Stromal cell of bone marrow (primary cell): ENCODE measurements around the gene CCM2.

Experiments used
- DNase-seq: peaks from one replicate; pipeline ENCODE4 v3.0.0-alpha.2; 2012; ENCODE audit warnings: low read depth

CCM2 gene

DNA sequence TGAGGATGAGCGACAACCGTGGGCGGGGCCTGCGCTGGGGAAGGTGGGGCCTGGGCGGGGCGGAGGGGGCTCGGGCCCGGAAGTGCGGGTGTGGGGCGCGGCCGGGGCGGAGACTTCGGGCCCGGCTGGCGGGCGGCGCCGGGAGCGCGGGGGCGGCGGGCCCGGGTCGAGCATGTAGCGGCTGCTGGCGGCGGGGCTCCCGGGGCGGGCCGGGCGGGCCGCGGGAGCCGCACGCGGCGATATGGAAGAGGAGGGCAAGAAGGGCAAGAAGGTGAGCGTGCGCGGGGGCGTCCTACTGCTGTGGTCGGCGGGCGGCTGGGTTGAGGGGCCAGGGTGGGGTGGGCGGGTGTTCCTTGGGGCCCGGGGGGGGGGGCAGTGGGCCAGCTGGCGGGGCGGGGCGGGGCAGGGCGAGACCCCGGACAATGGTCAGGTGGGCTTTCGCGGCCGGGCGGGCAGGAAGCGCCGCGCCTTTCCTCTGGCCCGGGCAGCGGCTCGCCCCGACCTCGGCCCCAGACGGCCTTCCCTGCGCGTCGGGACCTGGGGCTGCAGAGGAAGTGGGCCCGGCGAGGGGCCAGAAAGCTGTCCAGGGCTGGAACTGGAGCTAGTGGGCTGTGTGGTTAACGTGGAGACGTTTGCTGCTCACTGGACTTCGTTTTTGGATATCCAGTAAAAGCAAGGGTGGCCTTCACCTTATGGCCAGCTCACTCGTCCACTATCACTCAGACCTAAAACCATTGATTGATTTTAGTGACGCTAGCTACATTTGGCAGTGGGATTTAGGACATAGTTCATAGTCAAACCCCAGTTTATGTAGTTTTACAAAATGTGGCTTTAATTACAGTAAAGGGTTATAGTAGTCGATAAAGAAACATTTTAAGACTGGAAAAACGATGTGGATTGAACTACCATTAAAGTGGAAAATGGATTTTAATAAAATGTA lies at the start of gene CCM2:
CCM2 (plus strand) TSS at position 109 of the 940 bp plus-strand sequence; CDS start at position 242, 133 bp downstream.
- DNase-seq: no peak

DNA sequence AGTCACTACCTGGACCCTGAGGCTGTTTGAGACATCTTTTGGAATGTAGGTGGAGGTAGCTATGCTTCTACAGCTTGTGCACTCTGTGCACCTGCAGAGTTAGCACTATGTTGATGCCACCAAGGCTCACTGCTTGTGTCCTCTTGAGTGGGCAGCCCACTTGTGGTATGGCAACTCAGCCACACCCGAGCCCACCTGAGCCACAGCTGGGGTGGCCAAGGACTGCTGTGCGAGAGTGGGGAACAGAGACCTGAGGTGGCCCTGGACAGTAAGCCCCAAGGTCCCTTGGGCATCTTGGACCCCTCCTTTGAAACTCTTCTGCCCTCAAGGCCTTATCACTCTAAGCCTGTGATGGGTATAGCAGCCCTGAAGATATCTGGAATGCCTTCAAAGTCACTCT lies 46.8 kb upstream of the CCM2 start:
- DNase-seq: no peak

DNA sequence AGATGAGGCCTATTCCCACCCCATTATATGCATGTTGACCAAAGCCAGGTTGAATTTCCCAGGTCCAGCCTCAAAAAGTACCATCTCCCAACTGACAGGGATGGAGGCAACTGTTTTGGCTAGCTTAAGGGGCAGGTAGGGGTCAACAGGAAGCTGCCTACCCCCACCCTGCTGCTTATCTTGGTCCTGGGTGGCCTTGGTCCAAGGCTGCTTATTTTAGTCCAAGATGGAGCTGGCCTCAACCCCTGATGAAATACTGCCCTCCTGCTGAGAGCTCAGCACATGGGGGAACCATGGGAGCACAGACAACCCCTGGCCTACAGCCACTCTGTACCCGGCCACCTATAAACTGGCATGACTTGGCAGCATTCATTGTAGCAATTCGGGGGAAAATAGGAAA lies 44.3 kb upstream of the CCM2 start:
- no peak for DNase-seq

DNA sequence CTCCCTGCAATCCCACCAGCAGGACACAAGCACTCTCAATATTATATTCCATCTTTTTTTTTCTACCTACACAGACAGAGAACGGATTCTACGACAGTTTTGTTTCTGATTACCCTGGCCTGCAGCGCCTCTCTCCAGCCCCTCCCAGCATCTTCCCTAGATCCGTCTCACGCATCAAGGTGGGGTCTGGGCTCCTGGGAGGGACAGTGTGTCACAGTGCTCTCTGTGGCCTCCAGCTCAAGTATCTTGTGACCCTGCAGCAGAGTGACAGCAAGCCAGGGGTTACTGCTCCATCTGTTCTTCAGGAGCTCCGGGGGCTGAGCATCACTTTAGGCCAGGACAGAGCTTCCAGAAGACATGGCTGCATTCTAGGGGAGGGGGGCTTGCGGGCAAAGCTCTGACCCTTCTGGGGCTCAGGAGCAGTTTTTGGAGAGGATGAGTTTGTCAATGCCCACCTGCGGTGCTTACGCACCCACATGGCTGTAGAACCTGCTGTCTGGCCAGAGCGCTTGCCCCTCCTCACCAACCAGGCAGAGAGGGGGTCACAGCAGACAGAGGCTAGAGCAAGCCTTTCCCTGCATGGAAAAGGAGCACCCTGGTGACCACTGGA lies 43.7 kb upstream of the CCM2 start:
- DNase-seq: no peak

DNA sequence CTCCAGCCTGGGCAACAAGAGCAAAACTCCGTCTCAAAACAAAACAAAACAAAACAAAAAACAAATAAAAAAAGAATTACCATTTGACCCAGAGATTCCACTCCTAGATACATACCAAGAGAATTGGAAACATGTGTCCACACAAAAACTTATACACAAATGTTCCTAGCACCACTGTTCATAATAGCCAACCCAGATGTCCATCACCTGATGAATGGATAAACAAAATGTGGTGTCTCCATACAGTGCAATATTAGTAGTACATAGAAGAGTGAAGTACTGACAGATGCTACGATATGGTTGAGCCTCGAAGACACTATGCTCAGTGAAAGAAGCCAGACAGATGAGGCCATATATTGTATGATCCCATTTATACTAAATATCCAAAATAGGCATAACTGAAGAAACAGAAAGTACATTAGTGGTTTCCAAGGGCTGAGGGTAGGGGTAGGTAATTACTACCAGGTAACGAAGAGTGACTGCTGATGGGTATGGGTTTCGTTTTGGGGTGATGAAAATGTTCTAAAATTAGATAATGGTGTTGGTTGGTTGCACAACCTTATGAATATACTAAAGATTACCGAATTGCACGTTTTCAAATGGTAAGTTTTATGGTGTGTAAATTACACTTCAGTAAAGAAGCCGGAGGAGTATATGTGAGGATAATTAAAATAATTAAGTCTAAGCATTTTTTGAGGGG lies 41.2 kb upstream of the CCM2 start:
- no peak for DNase-seq

DNA sequence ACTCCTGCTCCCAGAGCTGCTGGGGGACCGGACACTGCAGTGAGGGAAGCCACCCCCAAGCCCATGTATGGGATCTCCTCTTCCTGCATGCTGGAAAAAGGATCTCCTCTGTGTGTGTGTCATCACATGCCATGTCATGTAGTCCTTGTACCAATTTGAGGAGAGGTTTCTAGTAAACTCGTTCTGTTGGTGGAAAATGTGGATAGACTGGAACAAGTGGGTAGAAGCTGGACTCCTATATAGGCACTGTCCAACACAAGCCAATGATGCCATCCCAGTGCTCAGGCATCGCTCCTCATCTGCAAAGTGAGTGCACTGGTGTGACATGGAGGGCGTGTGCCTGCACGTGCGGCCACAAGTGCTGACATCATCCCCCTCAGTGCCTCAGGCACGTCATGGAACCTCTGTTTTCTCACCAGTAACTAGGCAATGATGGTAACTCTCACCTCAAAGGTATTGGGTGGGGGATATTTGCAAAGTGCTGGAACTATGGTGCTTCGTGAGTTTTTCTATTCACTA lies 40.5 kb upstream of the CCM2 start:
- DNase-seq: no peak

DNA sequence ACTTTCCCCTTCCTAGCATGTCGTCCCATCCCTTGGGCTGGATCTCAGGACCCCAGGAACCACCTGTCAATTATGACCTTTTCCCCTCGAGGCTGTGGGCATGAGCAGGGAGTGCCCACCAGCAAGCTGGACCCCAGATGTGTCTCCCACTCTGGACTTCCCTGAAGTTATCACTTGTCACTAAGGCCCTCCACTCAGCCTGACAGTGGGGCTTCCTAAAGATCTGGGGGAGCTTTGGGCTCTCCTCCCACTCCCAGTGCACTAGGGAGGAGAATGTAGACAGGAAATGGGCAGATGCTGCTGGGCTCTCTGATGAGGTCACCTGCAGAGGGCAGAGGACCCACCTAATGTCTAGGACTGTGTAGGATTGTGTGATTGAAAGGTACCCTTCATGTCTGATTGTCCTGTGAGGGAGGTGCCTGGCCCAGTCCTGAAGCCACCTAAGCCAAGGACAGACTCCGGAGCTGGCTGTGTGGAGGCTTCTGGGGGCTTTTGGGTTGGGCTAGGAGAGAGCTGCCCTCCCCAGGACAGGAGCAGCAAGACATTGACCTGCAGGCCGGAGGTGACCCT lies 39.9 kb upstream of the CCM2 start:
- no peak for DNase-seq

DNA sequence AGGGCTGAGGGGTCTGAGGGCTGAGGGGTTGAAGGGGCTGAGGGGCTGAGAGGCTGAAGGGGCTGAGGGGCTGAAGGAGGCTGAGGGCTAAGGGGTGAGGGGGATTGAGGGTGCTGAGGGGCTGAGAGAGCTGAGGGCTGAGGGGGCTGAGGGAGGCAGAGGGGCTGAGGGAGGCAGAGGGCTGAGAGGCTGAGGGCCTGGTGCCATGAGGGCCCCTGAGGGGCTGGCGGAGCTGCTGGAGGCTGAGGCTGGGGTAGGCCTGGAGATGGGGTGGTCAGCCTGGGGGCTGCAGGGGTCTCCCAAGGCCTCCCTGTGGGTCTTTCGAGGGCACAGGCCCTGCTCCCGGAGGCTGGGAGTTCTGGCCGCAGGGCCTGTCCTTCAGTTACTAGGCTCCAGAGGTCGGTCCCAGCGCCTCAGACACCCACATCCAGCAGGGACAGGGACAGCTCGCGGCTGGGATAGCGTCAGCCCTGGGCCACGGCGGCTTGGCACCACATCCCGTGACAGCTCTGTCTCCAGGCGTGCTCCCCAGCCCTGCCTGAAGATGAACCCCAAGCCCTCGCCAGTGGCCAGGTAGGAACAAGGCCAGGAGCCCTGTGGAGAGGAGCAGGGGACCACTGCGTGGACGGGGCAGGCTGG lies 38.0 kb upstream of the CCM2 start:
- no peak for DNase-seq

DNA sequence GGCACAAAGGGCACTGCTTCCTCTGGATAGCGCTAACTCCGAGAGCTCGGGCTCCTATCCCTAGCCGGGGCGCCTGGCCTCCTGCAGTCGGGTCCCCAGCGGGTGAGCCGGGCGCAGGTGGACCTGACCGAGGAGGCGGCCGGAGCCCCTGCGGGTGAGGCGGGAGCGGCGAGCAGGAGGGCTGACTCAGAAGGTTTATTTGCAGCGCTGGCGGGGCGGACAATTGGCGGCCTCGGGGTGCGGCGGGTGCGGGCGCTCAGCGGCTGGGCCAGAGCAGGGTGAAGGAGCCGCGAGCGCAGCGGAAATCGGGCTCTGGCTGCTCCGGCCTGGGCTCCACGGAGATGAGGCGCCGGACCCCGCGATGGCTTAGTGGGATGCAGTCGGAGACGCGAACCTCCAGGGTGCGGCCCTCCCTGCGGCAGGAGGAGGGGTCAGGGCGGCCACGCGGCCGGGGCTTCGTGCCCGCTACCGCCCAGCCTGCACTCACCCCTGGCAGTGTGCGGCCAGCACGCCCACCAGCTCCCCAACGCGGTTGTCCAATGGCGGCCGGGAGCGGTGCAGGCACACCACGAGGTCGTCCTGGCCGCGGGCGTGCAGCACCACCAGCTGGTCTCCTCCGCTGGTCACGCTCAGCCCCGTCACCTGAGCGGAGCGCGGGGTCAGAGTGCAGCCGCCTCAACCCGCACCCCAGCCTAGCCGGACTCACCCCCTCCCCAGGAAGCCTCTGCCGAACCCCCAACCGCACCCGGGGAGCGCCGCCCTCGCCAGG lies 37.3 kb upstream of the CCM2 start:
- DNase-seq: no peak

DNA sequence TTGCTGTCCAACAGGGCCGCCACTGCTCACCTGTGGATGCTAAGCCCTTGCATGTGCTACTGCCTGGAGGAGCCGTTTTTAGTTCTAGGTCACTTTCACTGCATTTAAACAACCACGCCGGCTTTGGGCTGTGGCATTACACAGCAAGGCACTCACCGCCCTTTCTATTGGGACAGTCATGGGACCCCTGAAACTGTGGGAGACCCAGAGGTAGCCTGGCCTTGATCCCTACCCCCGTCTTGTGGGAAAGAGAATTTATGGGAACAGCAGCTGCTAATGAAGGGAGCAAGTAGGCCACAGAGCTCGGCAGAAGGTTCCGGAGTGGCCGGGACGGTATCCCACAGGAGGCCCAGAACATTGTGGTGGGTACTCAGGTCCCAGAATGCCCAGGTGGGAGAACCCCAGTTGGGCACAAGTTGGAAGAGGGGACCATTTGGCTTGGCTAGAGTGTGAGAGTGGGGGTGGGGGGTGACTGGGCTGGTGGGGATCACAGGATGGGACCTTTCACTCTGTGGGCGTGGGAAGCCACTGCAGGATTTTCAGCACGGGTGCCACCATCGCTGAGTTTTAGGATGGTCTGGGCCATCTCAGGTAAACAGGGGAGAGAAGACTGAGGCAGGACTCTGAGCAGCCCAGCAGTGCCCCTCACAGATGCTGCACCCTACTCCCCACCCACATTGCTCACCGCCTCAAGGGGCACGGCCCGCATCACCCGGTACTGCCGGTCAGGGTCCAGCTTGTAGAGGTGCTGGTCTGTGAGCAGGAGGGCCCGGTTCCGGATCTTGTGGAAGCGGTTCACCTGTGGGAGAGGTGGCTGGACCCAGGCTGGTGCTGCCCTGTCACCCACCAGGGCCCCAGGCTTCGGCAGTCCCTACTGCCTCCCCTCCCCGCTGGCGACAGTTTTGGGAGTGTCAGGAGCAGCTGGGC lies 36.4 kb upstream of the CCM2 start:
- DNase-seq: no peak

DNA sequence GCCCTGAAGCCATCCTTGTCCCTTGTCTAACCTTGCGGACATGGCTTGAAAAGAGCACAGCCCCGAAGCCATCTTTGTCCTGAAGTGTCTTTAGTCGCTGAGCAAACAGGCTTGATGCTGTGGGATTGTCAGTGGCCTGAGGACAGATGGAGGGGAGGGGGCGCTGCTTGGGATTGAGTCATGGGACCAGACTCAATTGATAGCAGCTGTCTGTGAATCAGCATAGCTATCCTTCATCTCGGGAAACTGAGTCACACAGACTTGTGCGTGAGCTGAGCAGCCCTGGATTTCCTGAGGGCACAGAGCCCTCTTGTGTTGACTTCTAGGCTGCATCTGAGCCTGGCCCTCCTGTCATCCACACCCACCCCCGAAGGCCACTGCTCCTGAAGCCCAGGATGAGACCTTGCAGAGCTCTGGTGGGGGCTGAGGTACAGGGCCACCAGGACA lies 35.6 kb upstream of the CCM2 start:
- no peak for DNase-seq

DNA sequence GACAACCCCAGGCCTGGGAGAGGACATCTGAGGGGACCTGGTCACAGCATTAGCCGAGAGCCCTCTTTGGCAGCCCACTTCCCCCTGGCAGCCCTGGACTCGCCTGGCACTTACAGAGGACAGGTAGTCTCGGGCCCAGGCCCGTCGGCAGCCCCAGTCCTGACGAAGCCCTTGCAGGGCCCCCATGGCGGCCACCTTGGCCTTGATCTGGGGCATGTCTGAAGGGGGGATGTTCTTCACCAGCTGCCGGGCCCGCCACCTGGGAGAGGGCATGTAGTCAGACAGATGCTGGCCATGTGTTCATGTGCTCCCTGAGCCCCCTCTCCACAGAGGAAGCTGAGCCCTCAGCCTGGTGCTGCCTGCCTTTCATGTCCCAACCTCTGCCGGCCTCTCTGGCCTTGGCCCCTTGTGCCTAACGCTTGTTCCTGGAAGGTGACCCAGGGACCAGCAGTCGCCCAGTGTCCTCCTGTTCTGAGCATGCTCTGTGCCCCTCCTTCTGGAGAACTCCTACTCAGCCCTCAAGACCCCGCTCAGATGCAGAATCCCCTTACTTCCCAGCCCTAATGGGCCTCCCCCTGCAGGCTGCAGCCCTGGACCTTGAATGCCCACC lies 35.1 kb upstream of the CCM2 start:
- DNase-seq: no peak

DNA sequence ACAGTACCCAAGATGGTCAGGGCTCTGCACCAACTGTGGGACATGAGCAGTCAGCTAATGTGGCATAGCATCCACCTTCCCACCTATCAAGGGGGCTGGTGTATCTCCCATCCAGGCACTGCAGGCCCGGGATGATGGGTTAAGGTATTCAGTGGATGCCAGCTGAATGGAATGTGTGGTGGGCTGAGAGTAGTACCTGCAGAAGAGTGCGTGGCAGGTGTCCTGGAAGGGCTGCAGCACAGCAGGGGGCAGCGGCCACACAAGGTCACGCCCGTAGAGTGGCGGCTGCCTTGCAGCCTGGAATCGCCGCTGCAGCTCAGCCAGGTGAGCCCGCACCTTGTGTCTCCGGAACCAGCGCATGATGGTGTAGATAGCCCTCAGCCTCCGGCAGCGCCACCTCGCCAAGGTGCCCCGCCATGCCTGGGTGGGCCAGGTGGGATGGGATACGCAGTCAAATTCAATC lies 34.5 kb upstream of the CCM2 start:
- no peak for DNase-seq

DNA sequence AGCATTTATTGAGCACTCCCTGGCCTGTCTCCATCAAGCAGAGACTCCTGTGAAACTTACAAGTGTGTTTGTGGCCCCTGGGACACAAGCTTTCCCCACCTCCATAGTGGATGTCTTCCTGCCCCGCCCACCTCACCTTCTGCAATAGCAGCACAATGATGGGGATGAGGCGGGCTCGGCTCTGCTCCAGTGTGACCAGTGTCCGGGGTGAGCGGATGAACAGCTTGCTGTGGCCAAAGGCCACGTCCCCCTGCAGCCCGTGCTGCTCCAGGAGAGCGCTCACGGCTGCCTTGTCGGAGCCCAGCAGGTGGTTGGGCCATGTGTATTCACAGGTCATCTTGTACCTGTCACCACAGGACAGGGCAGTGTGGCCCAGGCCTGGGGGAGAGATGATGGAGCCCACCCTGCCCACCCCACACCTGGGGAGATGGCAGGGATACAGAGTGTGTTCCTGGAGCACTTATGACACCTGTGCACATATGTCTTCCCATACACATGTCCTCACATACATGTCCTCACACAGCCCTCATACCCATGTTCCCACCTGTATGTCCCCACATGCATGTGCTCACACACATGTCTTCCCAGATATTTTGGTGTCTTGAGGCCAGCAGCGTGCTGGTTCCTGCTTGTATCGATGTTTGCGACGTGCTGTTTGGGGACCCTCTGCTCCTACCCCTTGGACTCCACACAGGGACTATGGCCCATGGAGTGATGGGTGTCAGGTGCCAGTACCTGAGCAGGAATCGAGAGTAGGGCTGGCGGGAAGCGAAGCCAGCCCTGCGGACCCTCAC lies 33.9 kb upstream of the CCM2 start:
- DNase-seq: no peak

DNA sequence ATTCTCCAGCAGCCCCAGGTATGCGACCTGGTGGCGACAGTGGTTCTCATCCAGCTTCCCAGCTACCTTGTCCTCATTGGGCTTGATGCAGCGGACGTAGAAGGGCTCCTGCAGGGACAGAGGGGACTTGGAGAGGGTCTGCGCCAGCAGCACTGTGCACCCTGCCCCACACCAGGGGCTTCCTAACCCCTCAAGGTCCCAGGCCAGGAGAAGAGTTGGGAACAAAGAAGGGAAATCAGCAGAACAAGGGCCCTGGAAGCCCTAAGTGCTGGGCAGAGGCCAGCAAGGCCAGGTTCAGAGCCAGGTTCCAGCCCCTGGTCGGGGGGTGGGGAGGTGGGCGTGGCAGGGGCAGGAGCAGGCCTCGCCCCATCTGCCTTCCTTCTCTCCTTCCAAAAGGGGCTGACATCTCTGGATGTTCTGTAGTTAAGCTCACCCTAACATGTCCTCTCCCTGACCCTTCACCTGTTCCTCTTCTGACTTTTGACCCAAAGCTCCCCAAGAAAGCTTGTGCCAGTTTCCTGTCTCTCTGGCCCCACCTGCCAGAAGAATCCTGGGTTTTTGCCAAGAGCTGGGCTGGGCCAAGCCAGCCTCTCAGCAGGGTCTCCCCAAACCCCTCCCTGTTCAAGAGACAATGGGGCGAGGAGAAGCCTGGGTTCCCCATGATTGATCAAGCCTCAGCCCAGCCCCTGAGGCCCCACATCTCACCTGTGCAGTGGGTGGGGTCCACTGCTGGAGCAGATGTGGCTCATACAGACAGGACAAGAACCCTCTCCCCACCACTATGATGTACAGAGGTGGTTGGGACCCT lies 33.1 kb upstream of the CCM2 start:
- DNase-seq: no peak

DNA sequence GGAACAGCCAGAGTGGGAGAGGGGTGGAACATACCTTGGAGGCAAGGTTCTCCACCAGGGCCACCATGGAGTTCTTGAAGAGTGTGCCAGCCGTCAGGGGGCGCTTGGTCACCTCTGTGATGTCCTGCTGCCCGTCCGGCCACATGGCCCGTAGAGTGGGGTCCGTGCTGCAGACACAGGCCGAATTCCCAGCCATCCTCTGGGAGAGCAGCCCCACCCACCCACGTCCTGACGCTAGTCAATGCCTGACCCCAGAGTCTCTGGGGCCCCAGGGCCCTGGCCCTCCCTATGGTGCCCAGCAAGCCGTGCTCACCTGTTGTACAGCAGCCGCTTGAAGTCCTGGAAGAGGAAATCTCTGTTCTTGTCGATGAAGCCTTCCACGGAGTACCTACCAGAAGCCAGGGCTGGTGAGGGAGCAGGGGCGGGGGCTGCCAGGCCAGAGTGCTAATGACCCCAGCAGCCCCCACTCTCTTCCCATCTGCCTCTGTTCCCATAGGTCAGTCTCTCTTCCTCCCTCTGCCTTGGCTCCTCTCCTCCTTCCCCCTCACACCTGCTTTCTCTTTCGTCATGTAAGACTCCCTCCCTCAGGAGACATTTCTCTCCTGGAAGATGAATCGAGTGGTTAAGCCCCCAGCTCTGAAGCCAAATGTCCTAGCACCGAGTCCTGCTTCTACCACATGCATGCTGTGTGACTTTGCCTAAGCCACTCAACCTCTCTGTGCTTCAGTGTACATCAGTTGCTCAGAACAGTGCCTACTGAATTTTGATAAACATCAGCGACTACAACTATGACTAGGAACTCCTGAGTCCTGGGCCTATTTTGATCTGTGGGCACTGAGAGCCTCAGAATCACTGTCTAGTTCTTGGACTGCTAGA lies 32.2 kb upstream of the CCM2 start:
- no peak for DNase-seq
